ENCODE results near the gene FAM171A2.

Gene FAM171A2

GRCh38 chr17:44311562-44312181 is 52.0 kb downstream of the FAM171A2 start:
- no peak overlapping the region for H3K4me3 Mint-ChIP-seq
- H3K4me1 Mint-ChIP-seq = peaks cover 16% of the 10 kb centered on the region
- no peak overlapping the region for H3K27ac Mint-ChIP-seq
- H3K36me3 Mint-ChIP-seq (ENCODE audit: low read depth) = no peaks in the 10 kb centered on the region
- no peak for TF ChIP-seq CTCF (IDR thresholded peaks at IDR 0.05; ENCODE audit: unreplicated experiment in 3 of 3)
- peaks cover 66% of the 10 kb centered on the region for H3K27me3 Mint-ChIP-seq (ENCODE audit: low read depth)
- no peaks in the 10 kb centered on the region for H3K9me3 Mint-ChIP-seq

GRCh38 chr17:44310609-44311376 is 52.9 kb downstream of the FAM171A2 start:
- Mint-ChIP-seq H3K36me3 (ENCODE audit: low read depth) (no peaks in the 10 kb centered on the region), H3K27me3 (ENCODE audit: low read depth) (peaks cover 65% of the 10 kb centered on the region), H3K4me1 (peaks cover 11% of the 10 kb centered on the region), H3K4me3 (peak overlapping the region in 2 of 3 experiments; percentile 39 to 47), H3K27ac (no peak overlapping the region), H3K9me3 (no peaks in the 10 kb centered on the region)
- TF ChIP-seq CTCF (IDR thresholded peaks at IDR 0.05; ENCODE audit: unreplicated experiment in 3 of 3) = no peak

DNA sequence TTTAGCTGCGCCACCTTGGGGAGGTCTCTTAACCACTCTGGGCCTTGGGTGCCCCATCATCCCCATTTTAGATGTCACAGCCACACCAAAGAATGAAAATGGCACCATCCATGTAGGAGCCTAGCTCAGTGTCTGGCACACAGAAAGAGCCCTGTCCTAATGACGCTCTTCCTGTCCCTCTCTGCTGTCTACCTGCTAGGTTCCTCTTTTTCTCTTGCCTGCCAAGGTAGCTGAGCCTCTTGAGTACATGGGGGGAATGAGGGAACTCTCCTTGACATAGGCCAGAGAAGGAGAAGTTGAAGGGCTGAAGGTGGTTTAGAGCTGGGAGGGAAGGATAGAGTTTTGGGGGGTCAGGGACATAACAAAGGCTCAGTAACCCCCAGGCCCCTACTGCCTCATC is 53.5 kb downstream of the FAM171A2 start:
- Mint-ChIP-seq H3K4me3 (peak overlapping the region; percentile 52 to 56 (median 53)), H3K4me1 (peaks cover 8% of the 10 kb centered on the region), H3K27me3 (ENCODE audit: low read depth) (peaks cover 59% of the 10 kb centered on the region), H3K36me3 (ENCODE audit: low read depth) (no peaks in the 10 kb centered on the region), H3K9me3 (no peaks in the 10 kb centered on the region), H3K27ac (no peak overlapping the region)
- TF ChIP-seq CTCF (IDR thresholded peaks at IDR 0.05; ENCODE audit: unreplicated experiment in 3 of 3) = no peak

DNA sequence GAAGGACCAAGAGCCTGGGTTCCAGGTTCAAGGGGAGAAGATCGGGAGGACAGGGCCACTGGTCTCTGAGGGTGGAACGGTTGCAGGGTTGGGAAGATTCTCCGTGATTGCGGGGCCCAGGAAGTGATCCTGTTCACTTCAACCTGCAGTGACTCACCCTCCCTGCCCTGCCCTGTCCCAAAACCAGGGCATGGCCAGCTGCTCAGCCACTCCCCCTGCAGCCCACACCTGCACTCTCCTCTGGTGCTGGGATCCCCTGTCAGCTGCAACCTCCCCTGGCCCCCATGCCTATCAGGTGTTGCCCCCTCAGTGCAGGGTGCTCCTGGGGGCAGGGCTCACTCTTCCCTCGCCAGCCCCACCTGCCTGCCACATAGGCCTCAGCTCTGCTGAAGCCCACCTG is 54.2 kb downstream of the FAM171A2 start:
- Mint-ChIP-seq H3K9me3 (no peaks in the 10 kb centered on the region), H3K27me3 (ENCODE audit: low read depth) (peaks cover 51% of the 10 kb centered on the region), H3K27ac (no peak overlapping the region)

GRCh38 chr17:44308865-44309264 is 54.8 kb downstream of the FAM171A2 start:
- H3K27ac Mint-ChIP-seq = no peak overlapping the region
- H3K27me3 Mint-ChIP-seq (ENCODE audit: low read depth) = peaks cover 50% of the 10 kb centered on the region

More for the DNA sequence above, 54.2 kb downstream of the FAM171A2 start:
- TF ChIP-seq CTCF (IDR thresholded peaks at IDR 0.05; ENCODE audit: unreplicated experiment in 3 of 3) = no peak
- no peaks in the 10 kb centered on the region for H3K36me3 Mint-ChIP-seq (ENCODE audit: low read depth)
- peak overlapping the region; percentile 52 to 56 (median 53) for H3K4me3 Mint-ChIP-seq
- H3K4me1 Mint-ChIP-seq = peaks cover 8% of the 10 kb centered on the region

More at GRCh38 chr17:44308865-44309264, 54.8 kb downstream of the FAM171A2 start:
- Mint-ChIP-seq H3K4me1 (peaks cover 8% of the 10 kb centered on the region), H3K36me3 (ENCODE audit: low read depth) (no peaks in the 10 kb centered on the region), H3K9me3 (no peaks in the 10 kb centered on the region), H3K4me3 (peak overlapping the region; percentile 32 to 48 (median 42))
- no peak for TF ChIP-seq CTCF (IDR thresholded peaks at IDR 0.05; ENCODE audit: unreplicated experiment in 3 of 3)
